HCT116 (cell line): ENCODE results near the gene MYO3B. TPM values are rescaled to one million over a fixed set of nuclear protein-coding genes. Genes with fewer than 3 reads are reported as not detected.

Source experiments
- ATAC-seq: fragments of 200-7000 bp; cut with Tn5 transposase; 2 replicates; pipeline ENCODE4 v1.9.1; 2020; ENCODE audit warnings: mild to moderate bottlenecking, moderate library complexity
- BruUV-seq: library from RNA; stranded (reverse); fragments of 400-500 nt; replicated peaks from 2 replicates; lab custom pipeline; 2021; lab: Mats Ljungman, UMichigan
- CTCF ChIA-PET: fragments of 300-600 bp; sonication (Branson Sonifier 250); formaldehyde crosslinking; loops from one replicate; lab custom pipeline; 2021; ENCODE audit warnings: antibody characterized with exemption; lab: Charles Lee
- POLR2A ChIA-PET: fragments of 300-600, 350-600 bp; sonication (Branson Sonifier 250); formaldehyde crosslinking; loops from one replicate; lab custom pipeline; 2021; ENCODE audit warnings: antibody characterized with exemption; lab: Charles Lee
- RAD21 ChIA-PET, 2 experiments: fragments of 300-600 bp; sonication (Branson Sonifier 250); formaldehyde crosslinking; loops; one replicate each; lab custom pipeline; 2023; ENCODE audit warnings: low total read pairs in 2 of 2; ENCODE audit not compliant: uncharacterized antibody in 2 of 2, unreplicated experiment in 2 of 2, low non-redundant PET in 1 of 2; lab: Charles Lee
- DNase-seq: peaks from one replicate; pipeline ENCODE4 v3.0.0-alpha.2; 2010; ENCODE audit warnings: low read depth, low spot score
- H2AFZ ChIP-seq: fragments of 200-600 bp; shearing (Covaris generic), sonication (generic); 2 replicates; pipeline ENCODE4 v1.6.1; 2017; ENCODE audit warnings: low read depth, mixed run types, mixed read lengths, antibody characterized with exemption, low read length; ENCODE audit not compliant: poor library complexity, severe bottlenecking
- H3K27ac ChIP-seq: 2 replicates; pipeline ENCODE4 v1.5.1; 2012; ENCODE audit warnings: low read depth, low read length
- H3K27me3 ChIP-seq: fragments of 200-600 bp; sonication (generic); 2 replicates; pipeline ENCODE4 v1.6.1; 2016; ENCODE audit warnings: mixed run types, low read length, mixed read lengths; ENCODE audit not compliant: insufficient read depth
- H3K36me3 ChIP-seq, 2 experiments: fragments of 200-500 bp in 1 of 2; fragments of 200-600 bp in 1 of 2; sonication (Bioruptor generic) in 1 of 2; sonication (generic) in 1 of 2; 2 replicates each; pipeline versions ENCODE4 v1.5.1 to v1.6.1; 2014 to 2016; ENCODE audit warnings: low read length in 2 of 2, inconsistent platforms in 1 of 2, mixed read lengths in 1 of 2, mixed run types in 1 of 2; ENCODE audit not compliant: insufficient read depth in 2 of 2, control insufficient read depth in 1 of 2
- H3K4me1 ChIP-seq, 2 experiments: fragments of 200-600 bp in 1 of 2; sonication (generic) in 1 of 2; 2 replicates each; pipeline versions ENCODE4 v1.5.1 to v1.6.1; 2012 to 2017; ENCODE audit warnings: low read length in 2 of 2, inconsistent platforms in 1 of 2, mild to moderate bottlenecking in 1 of 2, mixed read lengths in 1 of 2, mixed run types in 1 of 2, moderate library complexity in 1 of 2; ENCODE audit not compliant: insufficient read depth in 2 of 2, control insufficient read depth in 1 of 2
- H3K4me2 ChIP-seq: fragments of 200-600 bp; sonication (generic); 2 replicates; pipeline ENCODE4 v1.6.1; 2017; ENCODE audit warnings: mixed run types, low read length, mixed read lengths
- H3K4me3 ChIP-seq, 2 experiments: fragments of 200-600 bp in 1 of 2; sonication (generic) in 1 of 2; replicated peaks in 1 of 2; 2 replicates each; pipeline ENCODE4 v1.5.1; 2011 to 2016; ENCODE audit warnings: low read length in 2 of 2, control low read depth in 1 of 2, low read depth in 1 of 2, mild to moderate bottlenecking in 1 of 2, mixed read lengths in 1 of 2, mixed run types in 1 of 2
- H3K79me2 ChIP-seq: fragments of 200-600 bp; sonication (generic); 2 replicates; pipeline ENCODE4 v1.6.1; 2017; ENCODE audit warnings: mild to moderate bottlenecking, mixed run types, low read length, moderate library complexity, mixed read lengths; ENCODE audit not compliant: insufficient read depth
- H3K9ac ChIP-seq: fragments of 200-600 bp; sonication (generic); 2 replicates; pipeline ENCODE4 v1.6.1; 2016; ENCODE audit warnings: low read length, mixed read lengths
- H3K9me2 ChIP-seq: fragments of 200-600 bp; sonication (generic), shearing (Covaris generic); 2 replicates; pipeline ENCODE4 v1.6.1; 2017; ENCODE audit warnings: mixed run types, mild to moderate bottlenecking, moderate library complexity; ENCODE audit not compliant: insufficient read depth
- H3K9me3 ChIP-seq, 2 experiments: fragments of 200-500 bp in 1 of 2; fragments of 200-600 bp in 1 of 2; sonication (Bioruptor generic) in 1 of 2; sonication (generic) in 1 of 2; 2 replicates each; pipeline ENCODE4 v1.6.1; 2014 to 2017; ENCODE audit warnings: low read length in 2 of 2, mixed read lengths in 2 of 2, inconsistent platforms in 1 of 2, low read depth in 1 of 2, mild to moderate bottlenecking in 1 of 2, mixed run types in 1 of 2, moderate library complexity in 1 of 2; ENCODE audit not compliant: control insufficient read depth in 1 of 2, insufficient read depth in 1 of 2
- H4K20me1 ChIP-seq: fragments of 200-600 bp; sonication (generic), shearing (Covaris generic); 2 replicates; pipeline ENCODE4 v1.6.1; 2017; ENCODE audit warnings: mixed run types, mild to moderate bottlenecking, moderate library complexity; ENCODE audit not compliant: insufficient read depth
- CTCF ChIP-seq, 3 experiments: fragments of 200-600 bp in 1 of 3; sonication (generic) in 1 of 3; IDR thresholded peaks in 2 of 3; conservative IDR thresholded peaks in 1 of 3; 2 replicates each; pipeline ENCODE4 v1.5.1; 2012 to 2017; ENCODE audit warnings: low read depth in 2 of 3, low read length in 2 of 3, antibody characterized with exemption in 1 of 3, borderline replicate concordance in 1 of 3, control low read depth in 1 of 3, mild to moderate bottlenecking in 1 of 3, mixed read lengths in 1 of 3, mixed run types in 1 of 3, moderate library complexity in 1 of 3; ENCODE audit not compliant: insufficient read depth in 1 of 3
- EGR1 ChIP-seq: IDR thresholded peaks from 2 replicates; pipeline ENCODE4 v1.6.1; 2012; ENCODE audit warnings: low read depth
- FOSL1 ChIP-seq: IDR thresholded peaks from 2 replicates; pipeline ENCODE4 v1.6.1; 2012; ENCODE audit warnings: low read depth
- POLR2A ChIP-seq: IDR thresholded peaks from 2 replicates; pipeline ENCODE4 v1.7.0; 2011; ENCODE audit warnings: borderline replicate concordance; ENCODE audit not compliant: insufficient read depth, insufficient read length; ENCODE audit errors: extremely low read depth
- POLR2AphosphoS5 ChIP-seq: IDR thresholded peaks from 2 replicates; pipeline ENCODE4 v1.6.1; 2011; ENCODE audit warnings: mild to moderate bottlenecking, low read depth, low read length, moderate library complexity
- RAD21 ChIP-seq: IDR thresholded peaks from 2 replicates; pipeline ENCODE4 v1.6.1; 2012; ENCODE audit warnings: low read depth, mild to moderate bottlenecking
- REST ChIP-seq: IDR thresholded peaks from 2 replicates; pipeline ENCODE4 v1.6.1; 2012; ENCODE audit warnings: low read depth
- SIN3A ChIP-seq: IDR thresholded peaks from 2 replicates; pipeline ENCODE4 v1.6.1; 2012; ENCODE audit warnings: low read depth
- SRF ChIP-seq: IDR thresholded peaks from 2 replicates; pipeline ENCODE4 v1.6.1; 2012; ENCODE audit warnings: low read depth
- YY1 ChIP-seq: IDR thresholded peaks from 2 replicates; pipeline ENCODE4 v1.6.1; 2011; ENCODE audit warnings: low read length, low read depth, moderate library complexity, mild to moderate bottlenecking; ENCODE audit not compliant: insufficient replicate concordance; ENCODE audit errors: extremely low read depth
- ZNF274 ChIP-seq: fragments of 200-500 bp; sonication (Bioruptor generic); IDR thresholded peaks from 2 replicates; pipeline ENCODE4 v1.6.1; 2014; ENCODE audit warnings: mild to moderate bottlenecking, low read depth, low read length, inconsistent platforms
- intact Hi-C: fragments of 100-400 bp; cut with micrococcal nuclease; formaldehyde crosslinking; loops from 2 replicates; pipeline ENCODE4 v1.10.0; 2022
- total RNA-seq: library from RNA; stranded (reverse); gene quantifications from one replicate; pipeline ENCODE4 v1.2.1, GENCODE V29; 2021; ENCODE audit not compliant: unreplicated experiment
- TF ChIP-seq, protein P1 (sequence below): IDR thresholded peaks from 2 replicates; pipeline ENCODE4 v1.6.1; 2011; ENCODE audit warnings: mild to moderate bottlenecking, low read length, moderate library complexity; ENCODE audit not compliant: insufficient replicate concordance; ENCODE audit errors: extremely low read depth
- TF ChIP-seq, protein P2 (sequence below): IDR thresholded peaks from 2 replicates; pipeline ENCODE4 v1.6.1; 2012

The MYO3B gene
- total RNA-seq, 1 experiment from 2014 or later = not detected

DNA sequence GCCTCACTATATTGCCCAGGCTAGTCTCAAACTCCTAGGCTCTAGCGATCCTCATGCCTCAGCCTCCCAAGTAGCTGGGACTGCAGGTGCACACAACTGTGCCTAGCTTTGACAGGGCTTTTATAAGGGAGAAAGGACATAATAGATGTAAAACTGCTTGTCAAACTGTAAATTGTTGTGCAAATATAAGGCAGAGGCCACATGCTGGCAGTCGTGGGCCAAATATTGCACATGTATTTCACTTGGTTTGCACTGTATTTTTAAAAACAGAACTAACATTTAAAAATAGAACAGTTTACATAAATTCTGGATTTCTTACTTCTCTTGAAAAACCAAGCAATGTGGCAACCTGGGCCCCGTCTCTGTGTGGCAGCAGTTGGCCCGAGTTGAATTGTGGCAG is 31.2 kb upstream of the MYO3B start (continued):
- TF ChIP-seq REST = no peak

- TF ChIP-seq, protein P1, sequence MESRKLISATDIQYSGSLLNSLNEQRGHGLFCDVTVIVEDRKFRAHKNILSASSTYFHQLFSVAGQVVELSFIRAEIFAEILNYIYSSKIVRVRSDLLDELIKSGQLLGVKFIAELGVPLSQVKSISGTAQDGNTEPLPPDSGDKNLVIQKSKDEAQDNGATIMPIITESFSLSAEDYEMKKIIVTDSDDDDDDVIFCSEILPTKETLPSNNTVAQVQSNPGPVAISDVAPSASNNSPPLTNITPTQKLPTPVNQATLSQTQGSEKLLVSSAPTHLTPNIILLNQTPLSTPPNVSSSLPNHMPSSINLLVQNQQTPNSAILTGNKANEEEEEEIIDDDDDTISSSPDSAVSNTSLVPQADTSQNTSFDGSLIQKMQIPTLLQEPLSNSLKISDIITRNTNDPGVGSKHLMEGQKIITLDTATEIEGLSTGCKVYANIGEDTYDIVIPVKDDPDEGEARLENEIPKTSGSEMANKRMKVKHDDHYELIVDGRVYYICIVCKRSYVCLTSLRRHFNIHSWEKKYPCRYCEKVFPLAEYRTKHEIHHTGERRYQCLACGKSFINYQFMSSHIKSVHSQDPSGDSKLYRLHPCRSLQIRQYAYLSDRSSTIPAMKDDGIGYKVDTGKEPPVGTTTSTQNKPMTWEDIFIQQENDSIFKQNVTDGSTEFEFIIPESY = no peak
- TF ChIP-seq YY1 (no peak), POLR2AphosphoS5 (no peak), EGR1 (no peak), CTCF (IDR thresholded peaks at IDR 0.05 in 2 of 3, conservative IDR thresholded peaks at IDR 0.05 in 1 of 3; ENCODE audit: borderline replicate concordance in 1 of 3, insufficient read depth in 1 of 3, low read depth in 2 of 3, low read length in 2 of 3) (no peak), POLR2A (no peak), SRF (no peak), ZNF274 (no peak), RAD21 (no peak), FOSL1 (no peak), SIN3A (no peak)
- TF ChIP-seq, protein P2, sequence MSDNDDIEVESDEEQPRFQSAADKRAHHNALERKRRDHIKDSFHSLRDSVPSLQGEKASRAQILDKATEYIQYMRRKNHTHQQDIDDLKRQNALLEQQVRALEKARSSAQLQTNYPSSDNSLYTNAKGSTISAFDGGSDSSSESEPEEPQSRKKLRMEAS = no peak
- Histone ChIP-seq H3K4me1 (no peaks in the 10 kb centered on the region), H3K9ac (no peak overlapping the region), H3K27me3 (no peaks in the 10 kb centered on the region), H3K4me3 (no peak overlapping the region), H4K20me1 (no peaks in the 10 kb centered on the region), H3K27ac (no peak overlapping the region), H3K36me3 (no peaks in the 10 kb centered on the region), H3K9me3 (no peaks in the 10 kb centered on the region), H3K9me2 (no peaks in the 10 kb centered on the region), H2AFZ (no peak overlapping the region), H3K79me2 (no peaks in the 10 kb centered on the region), H3K4me2 (no peak overlapping the region)
- no peak for ATAC-seq
- ChIA-PET CTCF (no interaction called here), POLR2A (no interaction called here), RAD21 (no interaction called here)
- no TSS peak for BruUV-seq
- intact Hi-C loops = no loop called here
- no peak for DNase-seq
These were observed 30.4 kb upstream of the MYO3B start for GRCh38 chr2:170147576-170147975.
